HG03432 (cell line): ENCODE data around the gene NOS3.

ENCODE experiments used
- ATAC-seq: cut with Tn5 transposase; IDR thresholded peaks from one replicate; pipeline ENCODE4 v1.9.1; 2021; ENCODE audit warnings: mild to moderate bottlenecking, moderate library complexity; ENCODE audit not compliant: unreplicated experiment

The NOS3 gene

DNA sequence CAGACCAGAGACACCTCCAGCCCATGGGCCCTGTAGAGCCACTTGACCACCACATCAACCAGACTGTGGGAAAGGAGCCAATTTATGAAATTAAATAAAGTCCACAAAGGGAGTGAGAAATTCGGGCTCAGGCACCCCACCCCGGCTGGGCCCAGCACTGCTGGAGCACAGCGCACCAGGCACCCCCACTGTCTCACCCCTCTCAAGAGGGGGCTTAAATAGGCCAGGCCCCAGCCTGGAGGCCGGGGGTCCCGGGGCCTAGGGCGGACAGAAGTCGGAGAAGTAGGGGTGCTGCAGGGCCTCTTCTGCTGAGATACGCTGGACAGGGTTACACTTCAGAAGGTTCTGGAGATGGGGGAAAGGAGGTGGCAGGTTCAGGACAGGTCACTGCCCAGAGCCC, 62.9 kb downstream of the NOS3 start:
- ATAC-seq: no peak

DNA sequence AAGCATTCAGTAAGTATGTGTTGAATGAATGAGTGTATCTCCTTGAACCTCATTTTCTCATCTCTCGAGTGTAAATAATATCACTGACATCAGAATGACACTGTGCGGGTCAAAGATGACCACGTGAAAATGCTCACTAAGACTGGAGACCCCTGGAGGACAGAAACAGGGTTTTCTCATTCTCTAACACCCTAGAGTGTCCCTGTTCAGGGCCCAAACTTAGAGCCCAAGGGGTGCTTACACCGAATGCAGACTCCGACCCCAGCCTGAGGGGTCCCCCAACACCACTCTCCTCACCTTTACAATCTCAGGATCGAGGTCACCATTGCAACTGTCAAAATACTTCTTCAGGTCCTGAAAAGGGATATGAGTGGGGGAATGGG, 65.5 kb downstream of the NOS3 start:
- ATAC-seq: no peak

DNA sequence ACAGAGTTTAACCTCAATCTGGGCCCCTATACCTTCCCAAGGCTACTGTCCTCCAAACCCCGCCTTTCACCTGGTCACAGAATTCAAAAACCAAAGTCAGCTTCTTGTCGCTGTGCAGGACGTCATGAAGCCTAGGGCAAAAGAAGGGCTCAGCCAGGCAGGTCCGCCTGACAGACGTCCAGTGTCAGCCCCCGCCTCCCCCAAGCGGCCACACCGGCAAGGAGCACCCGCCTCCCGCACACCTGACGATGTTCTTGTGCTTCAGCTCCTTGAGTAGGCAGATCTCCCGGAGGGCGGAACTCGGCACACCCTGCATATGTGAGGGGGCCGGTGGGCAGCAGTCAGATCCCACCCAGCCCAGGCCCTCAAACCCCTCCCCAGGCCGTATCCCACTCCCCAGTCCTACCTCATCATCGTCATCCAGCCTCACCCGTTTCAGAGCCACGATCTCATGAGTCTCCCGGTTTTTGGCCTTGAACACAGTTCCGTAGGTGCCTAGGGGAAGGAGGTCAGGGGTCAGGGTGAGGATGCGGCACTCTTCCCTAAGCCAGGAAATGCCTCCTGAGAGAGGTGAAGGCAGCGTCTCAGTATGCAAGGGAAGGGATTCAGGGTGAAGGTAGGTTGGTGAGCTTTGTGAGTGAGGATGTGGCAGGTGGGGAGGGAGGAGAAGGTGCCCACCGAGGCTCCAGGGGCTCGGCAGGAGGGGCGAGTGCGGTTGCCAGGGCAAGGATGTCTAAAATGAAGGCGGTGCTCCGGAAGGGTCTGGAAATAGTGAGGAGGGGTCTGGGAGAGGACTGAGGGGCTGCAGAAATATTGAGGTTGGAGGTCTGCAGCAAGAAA, 66.1 kb downstream of the NOS3 start:
- ATAC-seq: no peak

DNA sequence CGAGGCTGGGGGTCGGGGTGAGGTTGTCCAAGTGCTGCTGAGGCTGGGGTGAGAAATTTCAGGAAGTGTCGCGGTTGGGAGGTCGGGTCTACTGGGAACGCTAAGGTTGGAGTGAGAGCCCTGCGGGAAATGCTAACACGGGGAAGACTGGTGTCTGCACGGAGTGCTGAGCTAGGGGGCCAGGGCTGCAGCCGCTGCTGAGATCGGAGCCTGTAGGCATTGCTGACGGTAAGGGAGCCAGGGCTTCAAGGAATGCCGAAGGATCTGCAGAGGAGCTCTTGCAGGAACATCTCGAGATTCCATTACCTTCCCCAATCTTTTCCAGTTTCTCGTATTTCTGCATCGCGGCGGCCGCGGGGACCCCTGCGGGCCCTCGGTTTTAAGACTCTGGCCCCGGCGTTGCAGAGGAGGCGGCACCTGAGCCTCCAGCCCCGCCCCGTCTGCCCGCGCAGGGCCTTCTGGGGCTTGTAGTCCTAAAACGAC, 66.7 kb downstream of the NOS3 start, which contains the start of gene CDK5:
CDK5 (minus strand) TSS at position 392 of the 483 bp plus-strand sequence; CDS start at position 343, 49 bp downstream.
- ATAC-seq: peak; percentile 10

DNA sequence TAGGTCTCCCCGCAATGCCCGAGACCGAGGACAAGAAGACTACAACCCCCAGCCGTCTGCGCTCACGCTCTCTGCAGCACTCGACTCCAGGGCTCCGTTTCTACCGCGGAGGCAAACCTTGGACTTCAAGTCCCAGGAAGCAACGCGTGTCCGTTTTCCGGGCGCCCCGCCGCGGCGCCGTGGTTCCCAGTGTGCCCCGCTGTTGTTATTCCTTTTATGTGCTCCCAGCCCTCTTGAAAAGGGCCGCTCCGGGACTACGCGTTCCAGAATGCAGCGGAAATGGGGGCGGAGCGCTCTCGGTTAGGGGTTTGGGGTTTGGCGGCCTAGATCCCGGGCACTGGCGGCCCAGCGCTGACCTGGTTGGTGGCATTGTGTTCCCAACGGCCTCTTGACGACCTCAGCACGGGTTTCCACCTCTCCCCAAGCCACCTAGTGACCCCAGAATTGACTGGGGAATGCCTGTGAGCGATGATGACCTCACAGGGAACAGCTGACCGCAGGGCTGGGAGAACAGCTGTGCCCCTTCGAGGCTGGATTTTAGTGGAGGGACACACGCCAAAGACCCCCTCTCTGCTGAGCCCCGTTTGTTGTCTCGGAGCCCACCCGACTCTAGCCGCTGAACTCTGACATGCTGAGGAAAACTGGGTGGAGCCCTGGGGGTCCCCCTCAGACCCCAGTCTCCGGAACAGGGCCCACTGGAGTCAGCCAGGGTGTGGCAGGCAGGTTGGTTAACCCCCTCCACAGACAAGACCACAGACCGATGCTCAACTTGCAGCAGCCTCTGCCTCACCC, 67.4 kb downstream of the NOS3 start:
- ATAC-seq: peak; percentile 89

DNA sequence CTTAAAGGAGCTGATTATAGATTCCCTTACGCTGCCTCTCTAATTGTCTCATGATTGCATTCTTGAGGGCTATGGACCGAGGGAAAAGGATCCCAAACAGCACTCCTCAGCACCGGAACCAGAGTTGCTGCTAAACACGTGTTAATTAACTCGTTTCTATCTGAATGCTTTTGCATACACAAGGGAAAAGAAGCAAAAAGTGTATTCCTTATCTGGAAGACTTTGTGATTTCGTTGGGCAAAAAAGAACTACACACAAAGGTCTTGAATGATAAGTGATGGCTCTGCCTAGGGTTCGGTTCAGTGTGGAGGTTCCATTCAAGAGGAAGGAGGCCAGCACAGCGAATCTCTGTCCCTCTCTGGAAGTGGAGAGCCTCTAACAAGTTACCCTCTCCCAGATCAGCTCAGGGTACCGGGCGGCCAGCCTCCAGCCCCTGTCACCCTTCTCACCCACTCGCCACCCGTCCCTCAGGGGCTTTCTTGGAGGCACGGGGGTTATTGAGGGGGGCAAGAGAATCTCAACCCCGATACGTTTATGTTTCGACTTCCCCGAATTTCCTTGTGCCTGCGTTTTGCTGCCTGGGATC, 68.1 kb downstream of the NOS3 start:
- no peak for ATAC-seq

DNA sequence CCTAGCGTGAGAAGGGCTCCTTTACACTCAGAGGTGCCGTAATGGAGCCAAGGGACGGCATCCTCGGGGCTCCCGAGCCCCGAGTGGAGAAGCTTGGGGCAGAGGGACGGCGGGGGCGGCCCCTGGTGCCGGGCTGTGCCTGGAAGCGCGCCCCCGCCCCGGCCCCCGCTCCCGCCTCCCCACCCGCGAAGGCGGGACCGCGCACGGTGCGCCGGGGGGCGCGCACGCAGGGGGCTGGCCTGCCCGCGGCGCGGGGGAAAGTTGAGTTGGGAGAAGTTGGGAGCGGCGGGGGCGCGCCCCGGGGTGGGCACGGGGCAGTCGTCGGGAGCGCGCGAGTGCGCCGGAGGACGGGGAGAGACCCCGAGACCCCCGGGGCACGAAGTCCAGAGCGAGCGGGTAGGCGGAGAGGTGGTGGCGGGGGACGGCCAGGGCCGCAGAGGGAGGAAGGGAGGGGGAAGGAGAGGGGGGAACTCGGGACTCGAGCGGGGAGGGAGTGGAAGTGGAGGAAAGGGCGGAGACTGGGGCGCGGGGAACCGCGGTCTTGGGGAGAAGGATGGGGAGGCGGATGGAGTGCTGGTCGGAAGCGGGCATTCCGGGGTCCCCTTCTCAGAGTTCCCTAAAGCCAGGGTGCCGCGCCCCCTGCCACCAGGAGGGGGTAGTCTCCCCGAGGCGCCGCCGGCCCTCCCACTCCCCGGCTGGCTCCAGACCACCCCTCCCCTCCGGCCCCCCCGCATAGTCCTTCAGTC, 68.7 kb downstream of the NOS3 start, which contains the start of gene SLC4A2:
SLC4A2 (plus strand) TSS at position 223 of the 746 bp plus-strand sequence. CDS start 2,399 bp downstream, outside the sequence.
- ATAC-seq: peak; percentile 36

DNA sequence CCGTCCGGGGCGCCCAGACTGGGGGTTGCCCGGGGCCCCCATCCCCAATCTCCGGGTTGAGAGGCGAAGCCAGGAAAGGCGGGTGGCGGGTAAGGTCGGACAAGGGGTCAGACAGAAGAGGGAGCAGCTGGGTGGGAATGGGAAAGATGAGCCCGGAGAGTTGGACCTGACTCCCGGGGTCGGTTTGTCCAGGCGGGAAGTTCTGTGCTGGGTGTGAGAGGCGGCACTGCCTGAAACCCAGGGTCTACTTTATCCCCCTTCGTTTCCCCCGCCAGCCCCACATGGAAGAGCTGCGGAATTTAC, 69.2 kb downstream of the NOS3 start:
- no peak for ATAC-seq

DNA sequence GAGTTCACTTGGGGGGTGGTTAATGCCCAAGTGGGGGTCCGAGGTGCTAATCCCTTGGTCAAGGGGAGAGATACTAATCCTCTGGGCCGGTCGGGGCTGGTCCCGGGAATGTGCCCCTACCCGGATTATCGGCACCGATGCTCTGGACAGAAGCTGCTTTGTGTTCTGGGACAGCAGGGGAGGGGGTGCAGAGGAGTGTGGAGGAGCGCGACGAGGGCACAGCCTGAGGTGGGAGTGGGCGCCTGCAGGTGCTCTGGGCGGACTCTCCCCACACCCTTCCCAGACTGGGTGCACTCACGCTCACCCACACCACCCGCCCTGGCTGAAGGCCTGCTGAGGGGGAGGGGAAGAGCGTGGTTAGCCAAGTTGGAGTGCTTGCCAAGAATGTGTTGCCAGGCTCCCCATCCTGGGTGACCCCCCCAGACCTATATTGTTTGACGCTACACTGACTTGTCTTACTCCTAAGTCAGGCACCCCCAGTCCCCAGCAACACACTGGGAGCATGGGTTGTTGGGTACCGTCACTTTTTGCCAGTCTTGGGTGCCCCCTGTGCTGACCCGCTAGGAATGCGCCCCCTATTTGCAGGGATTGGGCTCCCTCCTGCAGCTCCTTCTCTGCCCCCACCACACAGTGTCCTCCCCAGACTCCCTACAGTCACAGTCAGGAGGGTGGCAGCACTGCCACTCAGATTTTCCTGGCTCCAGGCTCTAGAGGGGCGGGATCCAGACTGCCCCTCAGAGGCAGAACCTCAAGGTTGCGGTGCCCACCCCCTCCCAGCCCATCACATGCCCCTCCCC, 69.8 kb downstream of the NOS3 start:
- no peak for ATAC-seq

DNA sequence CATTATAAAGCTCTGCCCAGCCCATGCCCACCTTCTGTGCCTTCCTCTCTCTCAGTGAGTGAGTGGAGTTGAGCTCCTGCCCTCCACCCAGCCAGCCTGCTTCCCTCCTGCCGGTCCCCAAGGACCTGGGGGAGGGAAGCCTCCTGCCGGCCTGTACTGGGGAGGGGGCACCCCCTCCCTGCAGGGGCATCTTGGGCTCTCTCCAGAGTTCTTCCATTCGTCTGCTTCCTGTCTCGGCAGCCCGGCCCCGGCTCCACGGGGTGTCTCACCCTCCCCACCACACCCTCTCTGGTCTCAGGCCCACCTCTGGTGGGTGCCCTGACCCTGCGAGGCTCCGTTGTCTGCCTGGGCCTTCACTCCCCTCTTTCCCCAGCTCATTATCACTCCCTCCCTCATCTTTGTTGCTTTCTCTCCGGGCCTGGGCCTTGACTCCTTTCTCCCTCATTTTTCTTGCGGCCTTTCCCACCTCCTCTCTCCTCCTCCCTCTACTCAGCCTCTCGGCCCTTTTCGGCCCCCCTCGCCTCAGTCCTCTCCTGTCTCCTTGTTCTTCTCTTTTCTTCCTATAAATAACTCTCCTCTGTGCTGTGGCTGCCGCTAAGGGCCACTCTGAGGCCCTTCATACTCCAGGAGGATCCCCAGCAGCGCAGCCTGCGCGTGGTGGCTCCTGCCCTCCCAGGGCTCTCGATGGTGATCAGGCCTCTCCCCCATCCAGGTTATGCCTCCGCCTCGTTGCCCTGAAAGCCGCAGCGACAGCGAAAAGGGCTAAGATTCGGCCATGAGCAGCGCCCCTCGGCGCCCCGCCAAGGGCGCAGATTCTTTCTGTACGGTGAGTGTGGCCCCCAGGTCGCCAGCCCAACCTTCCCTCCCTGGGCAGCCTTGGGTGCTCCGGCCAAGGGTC, 70.6 kb downstream of the NOS3 start:
- no peak for ATAC-seq

DNA sequence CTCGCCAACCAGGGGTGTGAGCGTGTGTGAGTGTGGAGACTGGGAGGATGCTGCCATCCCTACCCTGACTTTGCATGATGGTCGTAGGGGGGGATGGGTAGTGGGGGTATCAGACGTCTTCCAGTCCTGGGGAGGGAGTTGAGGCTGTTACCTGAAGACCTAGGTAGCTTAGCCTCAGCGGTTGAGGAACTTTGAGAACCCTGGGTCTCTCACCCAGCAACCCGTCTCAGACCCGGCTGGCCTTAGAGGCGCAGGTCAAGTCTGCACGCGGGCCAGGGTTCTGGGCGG, 71.2 kb downstream of the NOS3 start:
- no peak for ATAC-seq

DNA sequence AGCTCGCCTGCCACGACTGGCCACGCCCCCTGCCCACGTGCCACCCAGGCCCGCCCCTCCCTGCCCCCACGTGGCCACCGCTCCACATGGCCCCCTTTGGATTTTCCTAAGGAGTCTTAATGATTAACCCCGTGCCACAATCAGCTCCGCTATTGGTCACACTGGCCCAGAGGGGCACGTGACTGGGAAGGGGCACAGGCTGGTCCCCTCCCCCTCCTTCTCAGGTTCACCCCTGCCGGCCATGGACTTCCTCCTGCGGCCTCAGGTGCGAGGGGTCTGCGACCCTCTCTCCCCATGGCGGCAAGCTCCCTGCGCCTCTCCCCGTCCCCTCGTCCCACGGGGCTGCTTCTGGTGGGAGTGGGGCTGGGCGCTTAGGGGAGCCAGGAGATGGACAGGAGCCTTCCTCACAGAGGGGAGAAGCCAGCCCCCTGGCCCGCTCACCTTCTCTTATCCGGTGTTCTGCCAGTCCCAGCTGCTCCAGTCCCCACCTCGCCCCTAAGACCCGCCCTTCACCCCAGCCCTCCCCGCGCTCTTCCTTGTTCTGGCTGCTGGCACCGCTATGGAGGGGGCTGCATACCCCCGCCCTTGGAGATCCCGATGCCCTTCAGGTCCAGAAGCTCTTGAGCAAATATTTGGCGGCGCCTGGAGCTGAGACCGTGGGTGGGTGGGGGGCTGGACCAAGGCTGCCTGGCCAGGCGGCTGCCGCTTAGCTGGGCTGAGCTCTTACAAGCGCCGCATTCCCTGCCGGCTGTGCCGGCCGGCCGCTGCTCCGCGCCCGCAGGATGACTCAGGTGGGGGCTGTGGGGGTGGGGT, 71.8 kb downstream of the NOS3 start:
- no peak for ATAC-seq

DNA sequence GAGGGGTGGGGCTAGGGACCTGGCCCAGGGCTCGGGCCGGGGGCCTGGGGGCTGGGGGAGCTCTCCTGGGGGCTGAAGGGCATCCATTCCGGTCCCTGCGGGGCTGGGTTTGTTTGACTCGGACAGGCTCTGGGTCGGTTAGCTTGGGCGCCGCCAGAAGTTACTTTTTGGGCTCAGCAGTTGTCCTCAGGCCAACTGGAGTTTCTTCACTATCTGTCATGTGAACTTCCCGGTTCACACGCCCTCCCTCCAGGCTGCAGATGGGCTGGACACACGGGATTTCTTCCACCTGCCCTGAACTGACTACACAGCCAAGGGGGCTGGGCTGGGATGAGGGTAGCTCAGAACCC, 72.4 kb downstream of the NOS3 start:
- no peak for ATAC-seq
